Measurements from ENCODE around the gene RFX3.

Gene RFX3

DNA sequence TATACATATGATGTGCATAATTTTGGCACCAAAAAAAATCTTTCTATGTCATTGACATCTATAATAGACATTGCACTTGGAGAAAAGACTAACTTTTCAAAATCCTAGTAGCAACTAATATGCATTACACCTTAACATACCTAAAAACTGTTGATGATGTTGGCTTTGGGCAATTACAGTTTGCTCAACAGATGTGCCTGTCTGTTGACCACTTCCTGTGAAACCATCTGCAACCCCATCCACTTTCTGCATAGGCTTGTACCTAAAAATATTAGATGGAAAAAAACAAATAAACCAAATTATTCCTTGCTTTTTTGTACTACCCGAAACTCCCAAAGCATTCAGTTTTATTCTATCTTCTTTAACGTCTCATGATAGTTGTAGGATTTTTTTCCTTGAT, 248.6 kb downstream of the RFX3 start:
- Histone ChIP-seq H3K18ac (ENCODE audit: low read length) (no peak overlapping the region), H2BK12ac (ENCODE audit: low read length) (no peak overlapping the region)

GRCh38 chr9:3271581-3271980, 254.2 kb downstream of the RFX3 start:
- H3K4me3 ChIP-seq (ENCODE audit: low read length in 2 of 2), result no peak overlapping the region
- no peaks in the 10 kb centered on the region for H3K79me1 ChIP-seq (ENCODE audit: low read depth, low read length)
- no peaks in the 10 kb centered on the region for H3K27me3 ChIP-seq (ENCODE audit: control insufficient read depth in 3 of 3, insufficient read depth in 3 of 3, low read depth in 1 of 3, low read length in 3 of 3)
- no peak overlapping the region for H4K91ac ChIP-seq (ENCODE audit: low read depth, low read length, poor library complexity)
- H3K27ac ChIP-seq (replicated peaks; ENCODE audit: low read length), result no peak overlapping the region
- H2AK5ac ChIP-seq (ENCODE audit: low read depth, low read length), result no peak overlapping the region
- H3K9ac ChIP-seq (ENCODE audit: low read depth, low read length, poor library complexity), result no peak overlapping the region
- no peak overlapping the region for H3K18ac ChIP-seq (ENCODE audit: low read length)
- WGBS, 2 donors (ENCODE audit: extremely low coverage in 2 of 2, insufficient read length in 2 of 2, insufficient replicate concordance in 1 of 2), result no CpG with 5 or more reads among the region's 2 CpGs
- H2BK12ac ChIP-seq (ENCODE audit: low read length), result no peak overlapping the region
- H4K8ac ChIP-seq (ENCODE audit: low read depth, low read length), result no peak overlapping the region
- H3K36me3 ChIP-seq (replicated peaks in 1 of 2; ENCODE audit: control insufficient read depth in 2 of 2, insufficient read depth in 2 of 2, low read length in 2 of 2), result peaks cover 1 to 92% of the 10 kb centered on the region in 2 donors
- no peak overlapping the region for H2BK5ac ChIP-seq (ENCODE audit: low read length)
- no peak for DNase-seq (ENCODE audit: low spot score)
- no peaks in the 10 kb centered on the region for H3K9me3 ChIP-seq (replicated peaks in 1 of 2; ENCODE audit: control insufficient read depth in 2 of 2, insufficient read depth in 1 of 2, low read depth in 1 of 2, low read length in 2 of 2)
- H2AFZ ChIP-seq (ENCODE audit: low read length), result no peak overlapping the region
- no peak overlapping the region for H3K14ac ChIP-seq (ENCODE audit: low read length)
- no peak overlapping the region for H2BK120ac ChIP-seq (ENCODE audit: low read depth, low read length)
- H2BK15ac ChIP-seq (ENCODE audit: low read length), result no peak overlapping the region
- H3K4ac ChIP-seq (ENCODE audit: low read length), result no peak overlapping the region
- no peaks in the 10 kb centered on the region for H3K4me1 ChIP-seq (ENCODE audit: control insufficient read depth in 2 of 2, insufficient read depth in 1 of 2, low read depth in 1 of 2, low read length in 2 of 2)
- no peak overlapping the region for H3K23ac ChIP-seq (ENCODE audit: low read depth, low read length, poor library complexity)
- H3K4me2 ChIP-seq (ENCODE audit: insufficient read depth, low read length, poor library complexity, severe bottlenecking), result no peak overlapping the region

More for the DNA sequence above, 248.6 kb downstream of the RFX3 start:
- Histone ChIP-seq H3K23ac (ENCODE audit: low read depth, low read length, poor library complexity) (no peak overlapping the region), H4K8ac (ENCODE audit: low read depth, low read length) (no peak overlapping the region), H3K27me3 (ENCODE audit: control insufficient read depth in 3 of 3, insufficient read depth in 3 of 3, low read depth in 1 of 3, low read length in 3 of 3) (no peaks in the 10 kb centered on the region), H3K14ac (ENCODE audit: low read length) (no peak overlapping the region), H2AK5ac (ENCODE audit: low read depth, low read length) (no peak overlapping the region), H3K4me1 (ENCODE audit: control insufficient read depth in 2 of 2, insufficient read depth in 1 of 2, low read depth in 1 of 2, low read length in 2 of 2) (peaks cover 0 to 3% of the 10 kb centered on the region in 2 donors), H3K4ac (ENCODE audit: low read length) (no peak overlapping the region), H2BK15ac (ENCODE audit: low read length) (no peak overlapping the region), H2AFZ (ENCODE audit: low read length) (no peak overlapping the region), H3K9ac (ENCODE audit: low read depth, low read length, poor library complexity) (no peak overlapping the region), H3K36me3 (replicated peaks in 1 of 2; ENCODE audit: control insufficient read depth in 2 of 2, insufficient read depth in 2 of 2, low read length in 2 of 2) (peaks cover 2 to 80% of the 10 kb centered on the region in 2 donors), H2BK120ac (ENCODE audit: low read depth, low read length) (no peak overlapping the region), H3K79me1 (ENCODE audit: low read depth, low read length) (peaks cover 1% of the 10 kb centered on the region), H4K91ac (ENCODE audit: low read depth, low read length, poor library complexity) (no peak overlapping the region), H3K9me3 (replicated peaks in 1 of 2; ENCODE audit: control insufficient read depth in 2 of 2, insufficient read depth in 1 of 2, low read depth in 1 of 2, low read length in 2 of 2) (no peaks in the 10 kb centered on the region), H3K4me3 (ENCODE audit: low read length in 2 of 2) (no peak overlapping the region), H2BK5ac (ENCODE audit: low read length) (no peak overlapping the region), H3K4me2 (ENCODE audit: insufficient read depth, low read length, poor library complexity, severe bottlenecking) (no peak overlapping the region), H3K27ac (replicated peaks; ENCODE audit: low read length) (no peak overlapping the region)
- WGBS, 2 donors (ENCODE audit: extremely low coverage in 2 of 2, insufficient read length in 2 of 2, insufficient replicate concordance in 1 of 2), result no CpG with 5 or more reads among the region's 2 CpGs
- DNase-seq (ENCODE audit: low spot score), result no peak

DNA sequence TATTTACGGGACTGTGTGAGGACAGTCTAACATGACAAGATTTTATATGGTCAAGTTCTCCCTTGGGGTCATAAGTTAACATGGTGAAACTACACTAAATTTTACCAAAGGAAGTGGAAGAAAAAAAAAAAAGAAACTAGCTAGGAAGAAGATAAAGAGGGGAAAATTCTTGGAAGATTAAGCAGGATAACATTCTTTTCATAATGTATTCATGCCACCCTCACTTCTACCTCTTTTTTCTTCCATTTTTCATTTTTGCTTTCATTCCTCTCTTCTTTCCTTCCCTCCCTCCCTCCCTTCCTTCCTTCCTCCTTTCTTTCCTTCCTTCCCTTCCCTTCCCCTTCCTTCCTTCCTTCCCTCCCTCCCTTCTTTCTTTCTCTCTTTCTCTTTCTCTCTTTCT, 254.6 kb downstream of the RFX3 start:
- Histone ChIP-seq H3K23ac (ENCODE audit: low read depth, low read length, poor library complexity) (no peak overlapping the region), H3K36me3 (replicated peaks in 1 of 2; ENCODE audit: control insufficient read depth in 2 of 2, insufficient read depth in 2 of 2, low read length in 2 of 2) (peaks cover 1 to 92% of the 10 kb centered on the region in 2 donors), H3K27ac (replicated peaks; ENCODE audit: low read length) (no peak overlapping the region), H3K4ac (ENCODE audit: low read length) (no peak overlapping the region), H3K79me1 (ENCODE audit: low read depth, low read length) (no peaks in the 10 kb centered on the region), H2BK12ac (ENCODE audit: low read length) (no peak overlapping the region), H3K4me3 (ENCODE audit: low read length in 2 of 2) (no peak overlapping the region), H2AK5ac (ENCODE audit: low read depth, low read length) (no peak overlapping the region), H3K9me3 (replicated peaks in 1 of 2; ENCODE audit: control insufficient read depth in 2 of 2, insufficient read depth in 1 of 2, low read depth in 1 of 2, low read length in 2 of 2) (no peaks in the 10 kb centered on the region), H4K91ac (ENCODE audit: low read depth, low read length, poor library complexity) (no peak overlapping the region), H4K8ac (ENCODE audit: low read depth, low read length) (no peak overlapping the region), H3K14ac (ENCODE audit: low read length) (no peak overlapping the region), H3K18ac (ENCODE audit: low read length) (no peak overlapping the region), H3K27me3 (ENCODE audit: control insufficient read depth in 3 of 3, insufficient read depth in 3 of 3, low read depth in 1 of 3, low read length in 3 of 3) (no peaks in the 10 kb centered on the region), H3K4me2 (ENCODE audit: insufficient read depth, low read length, poor library complexity, severe bottlenecking) (no peak overlapping the region), H2BK5ac (ENCODE audit: low read length) (no peak overlapping the region), H2BK15ac (ENCODE audit: low read length) (no peak overlapping the region), H3K4me1 (ENCODE audit: control insufficient read depth in 2 of 2, insufficient read depth in 1 of 2, low read depth in 1 of 2, low read length in 2 of 2) (no peaks in the 10 kb centered on the region), H2AFZ (ENCODE audit: low read length) (no peak overlapping the region), H2BK120ac (ENCODE audit: low read depth, low read length) (no peak overlapping the region), H3K9ac (ENCODE audit: low read depth, low read length, poor library complexity) (no peak overlapping the region)
- DNase-seq (ENCODE audit: low spot score), result no peak
- WGBS, 2 donors (ENCODE audit: extremely low coverage in 2 of 2, insufficient read length in 2 of 2, insufficient replicate concordance in 1 of 2), result no CpG with 5 or more reads among the region's 1 CpG

GRCh38 chr9:3268223-3268622, 257.6 kb downstream of the RFX3 start:
- Histone ChIP-seq H3K23ac (ENCODE audit: low read depth, low read length, poor library complexity) (no peak overlapping the region), H3K4me3 (ENCODE audit: low read length in 2 of 2) (no peak overlapping the region), H2BK120ac (ENCODE audit: low read depth, low read length) (no peak overlapping the region), H4K91ac (ENCODE audit: low read depth, low read length, poor library complexity) (no peak overlapping the region), H2BK12ac (ENCODE audit: low read length) (no peak overlapping the region), H2BK5ac (ENCODE audit: low read length) (no peak overlapping the region), H3K79me1 (ENCODE audit: low read depth, low read length) (no peaks in the 10 kb centered on the region), H3K27me3 (ENCODE audit: control insufficient read depth in 3 of 3, insufficient read depth in 3 of 3, low read depth in 1 of 3, low read length in 3 of 3) (no peaks in the 10 kb centered on the region), H3K18ac (ENCODE audit: low read length) (no peak overlapping the region), H3K27ac (replicated peaks; ENCODE audit: low read length) (no peak overlapping the region), H3K9ac (ENCODE audit: low read depth, low read length, poor library complexity) (no peak overlapping the region), H2BK15ac (ENCODE audit: low read length) (no peak overlapping the region), H3K4ac (ENCODE audit: low read length) (no peak overlapping the region), H4K8ac (ENCODE audit: low read depth, low read length) (no peak overlapping the region), H3K36me3 (replicated peaks in 1 of 2; ENCODE audit: control insufficient read depth in 2 of 2, insufficient read depth in 2 of 2, low read length in 2 of 2) (peaks cover 7 to 93% of the 10 kb centered on the region in 2 donors), H3K4me1 (ENCODE audit: control insufficient read depth in 2 of 2, insufficient read depth in 1 of 2, low read depth in 1 of 2, low read length in 2 of 2) (peaks cover 0 to 2% of the 10 kb centered on the region in 2 donors), H3K9me3 (replicated peaks in 1 of 2; ENCODE audit: control insufficient read depth in 2 of 2, insufficient read depth in 1 of 2, low read depth in 1 of 2, low read length in 2 of 2) (no peaks in the 10 kb centered on the region), H3K14ac (ENCODE audit: low read length) (no peak overlapping the region), H2AFZ (ENCODE audit: low read length) (no peak overlapping the region), H2AK5ac (ENCODE audit: low read depth, low read length) (no peak overlapping the region), H3K4me2 (ENCODE audit: insufficient read depth, low read length, poor library complexity, severe bottlenecking) (no peak overlapping the region)
- no peak for DNase-seq (ENCODE audit: low spot score)
- no CpG with 5 or more reads among the region's 1 CpG for WGBS, 2 donors (ENCODE audit: extremely low coverage in 2 of 2, insufficient read length in 2 of 2, insufficient replicate concordance in 1 of 2)
